Neural progenitor cell (in vitro differentiated cells): ENCODE data around the gene PRICKLE1. TPM values are rescaled to one million over a fixed set of nuclear protein-coding genes. Genes with fewer than 3 reads are reported as not detected.

Experiments
- DNase-seq: peaks from one replicate; pipeline ENCODE4 v3.0.0-alpha.2; 2016; ENCODE audit warnings: low spot score
- H2AFZ ChIP-seq: fragments of 200-600 bp; sonication (generic); replicated peaks from 2 replicates; pipeline ENCODE4 v1.6.1; 2016; ENCODE audit warnings: antibody characterized with exemption
- H3F3A ChIP-seq: fragments of 200-600 bp; sonication (generic); 2 replicates; pipeline ENCODE4 v1.6.1; 2016; ENCODE audit warnings: antibody characterized with exemption, low read depth
- H3K27ac ChIP-seq: fragments of 200-600 bp; sonication (generic); 2 replicates; pipeline ENCODE4 v1.5.1; 2016; ENCODE audit warnings: mild to moderate bottlenecking
- H3K27me3 ChIP-seq: fragments of 200-600 bp; sonication (generic); 2 replicates; pipeline ENCODE4 v1.6.1; 2016; ENCODE audit warnings: mild to moderate bottlenecking, moderate library complexity
- H3K36me3 ChIP-seq: fragments of 200-600 bp; sonication (generic); 2 replicates; pipeline ENCODE4 v1.5.1; 2016
- H3K4me1 ChIP-seq: fragments of 200-600 bp; sonication (generic); 2 replicates; pipeline ENCODE4 v1.6.1; 2016; ENCODE audit warnings: mixed run types
- H3K4me2 ChIP-seq: fragments of 200-600 bp; sonication (generic); 2 replicates; pipeline ENCODE4 v1.6.1; 2016
- H3K4me3 ChIP-seq: fragments of 200-600 bp; sonication (generic); 2 replicates; pipeline ENCODE4 v1.5.1; 2016
- H3K79me2 ChIP-seq: fragments of 200-600 bp; sonication (generic); 2 replicates; pipeline ENCODE4 v1.6.1; 2016; ENCODE audit warnings: low read depth
- H3K9ac ChIP-seq: fragments of 200-600 bp; sonication (generic); 2 replicates; pipeline ENCODE4 v1.6.1; 2016
- H3K9me3 ChIP-seq: fragments of 200-600 bp; sonication (generic); 2 replicates; pipeline ENCODE4 v1.5.1; 2016; ENCODE audit warnings: low read depth
- H4K20me1 ChIP-seq: fragments of 200-600 bp; sonication (generic); 2 replicates; pipeline ENCODE4 v1.6.1; 2016; ENCODE audit warnings: low read depth
- H3K27ac Mint-ChIP-seq: 3 replicates; pipeline ENCODE4 v1.8.0; 2021; ENCODE audit warnings: mixed read lengths
- H3K27me3 Mint-ChIP-seq: 2 replicates; pipeline ENCODE4 v1.8.0; 2022; ENCODE audit warnings: low read depth, mild to moderate bottlenecking, inconsistent platforms, moderate library complexity, mixed read lengths; ENCODE audit not compliant: insufficient read depth
- H3K36me3 Mint-ChIP-seq: 3 replicates; pipeline ENCODE4 v1.8.0; 2021; ENCODE audit warnings: mixed read lengths
- H3K4me1 Mint-ChIP-seq: 3 replicates; pipeline ENCODE4 v1.8.0; 2021; ENCODE audit warnings: mixed read lengths
- H3K4me3 Mint-ChIP-seq: 3 replicates; pipeline ENCODE4 v1.8.0; 2021; ENCODE audit warnings: mild to moderate bottlenecking, moderate library complexity, mixed read lengths
- H3K9me3 Mint-ChIP-seq: 3 replicates; pipeline ENCODE4 v1.8.0; 2020; ENCODE audit warnings: mixed read lengths
- CTCF ChIP-seq: fragments of 200-600 bp; sonication (generic); IDR thresholded peaks from 2 replicates; pipeline ENCODE4 v1.5.1; 2017; ENCODE audit warnings: antibody characterized with exemption, mild to moderate bottlenecking
- EZH2 ChIP-seq: fragments of 200-600 bp; sonication (generic); IDR thresholded peaks from 2 replicates; pipeline ENCODE4 v1.6.1; 2017; ENCODE audit warnings: antibody characterized with exemption, mild to moderate bottlenecking, moderate library complexity
- EZH2phosphoT487 ChIP-seq: fragments of 200-600 bp; sonication (generic); IDR thresholded peaks from 2 replicates; pipeline ENCODE4 v1.6.1; 2017; ENCODE audit warnings: antibody characterized with exemption
- total RNA-seq: library from RNA; depleted of rRNA; stranded (reverse); fragments of >200 nt; gene quantifications from 2 replicates; pipeline ENCODE4 v1.2.3, GENCODE V29; 2015; ENCODE audit warnings: low replicate concordance

PRICKLE1 gene
- total RNA-seq, 1 donor from 2014 or later: 4.0 TPM

- H3K9me3 ChIP-seq: no peaks in the 10 kb centered on the region
- DNase-seq: no peak
- H3K27me3 ChIP-seq: no peaks in the 10 kb centered on the region
- Mint-ChIP-seq H3K9me3 (no peaks in the 10 kb centered on the region), H3K27ac (no peak overlapping the region), H3K4me1 (no peaks in the 10 kb centered on the region), H3K27me3 (peaks cover 8% of the 10 kb centered on the region), H3K36me3 (no peaks in the 10 kb centered on the region), H3K4me3 (no peak overlapping the region)
- no peaks in the 10 kb centered on the region for H3K36me3 ChIP-seq
- H3F3A ChIP-seq: peaks cover 6% of the 10 kb centered on the region
- H3K27ac ChIP-seq: no peak overlapping the region
- H3K4me3 ChIP-seq: no peak overlapping the region
- no peak for TF ChIP-seq CTCF
- no peak for TF ChIP-seq EZH2phosphoT487
- no peak for TF ChIP-seq EZH2
- H3K4me1 ChIP-seq: peaks cover 8% of the 10 kb centered on the region
- H2AFZ ChIP-seq: peak overlapping the region; percentile 84
- no peaks in the 10 kb centered on the region for H4K20me1 ChIP-seq
- H3K79me2 ChIP-seq: no peaks in the 10 kb centered on the region
- H3K9ac ChIP-seq: no peak overlapping the region
- H3K4me2 ChIP-seq: no peak overlapping the region
Measured at GRCh38 chr12:42564996-42565395, 24.6 kb downstream of the PRICKLE1 start.

GRCh38 chr12:42564556-42564955, 25.0 kb downstream of the PRICKLE1 start:
- Histone ChIP-seq H2AFZ (no peak overlapping the region), H3K9me3 (no peaks in the 10 kb centered on the region), H3K4me1 (peaks cover 8% of the 10 kb centered on the region), H3K27me3 (no peaks in the 10 kb centered on the region), H3K9ac (no peak overlapping the region), H3K4me2 (no peak overlapping the region), H4K20me1 (no peaks in the 10 kb centered on the region), H3F3A (peaks cover 2% of the 10 kb centered on the region), H3K27ac (no peak overlapping the region), H3K36me3 (no peaks in the 10 kb centered on the region), H3K4me3 (no peak overlapping the region), H3K79me2 (no peaks in the 10 kb centered on the region)
- TF ChIP-seq CTCF (no peak), EZH2phosphoT487 (no peak), EZH2 (no peak)
- peaks cover 8% of the 10 kb centered on the region for H3K27me3 Mint-ChIP-seq
- H3K9me3 Mint-ChIP-seq: no peaks in the 10 kb centered on the region
- H3K27ac Mint-ChIP-seq: no peak overlapping the region
- DNase-seq: no peak
- H3K4me1 Mint-ChIP-seq: no peaks in the 10 kb centered on the region
- H3K4me3 Mint-ChIP-seq: no peak overlapping the region
- H3K36me3 Mint-ChIP-seq: no peaks in the 10 kb centered on the region

- Histone ChIP-seq H3K36me3 (no peaks in the 10 kb centered on the region), H4K20me1 (no peaks in the 10 kb centered on the region), H3K4me3 (no peak overlapping the region), H3K9me3 (no peaks in the 10 kb centered on the region), H3F3A (no peaks in the 10 kb centered on the region), H3K79me2 (no peaks in the 10 kb centered on the region), H3K27me3 (no peaks in the 10 kb centered on the region), H2AFZ (no peak overlapping the region), H3K4me1 (peaks cover 3% of the 10 kb centered on the region), H3K4me2 (no peak overlapping the region), H3K27ac (no peak overlapping the region), H3K9ac (no peak overlapping the region)
- no peaks in the 10 kb centered on the region for H3K4me1 Mint-ChIP-seq
- no peak overlapping the region for H3K4me3 Mint-ChIP-seq
- DNase-seq: no peak
- no peaks in the 10 kb centered on the region for H3K36me3 Mint-ChIP-seq
- no peaks in the 10 kb centered on the region for H3K9me3 Mint-ChIP-seq
- no peak for TF ChIP-seq CTCF
- TF ChIP-seq EZH2phosphoT487: no peak
- TF ChIP-seq EZH2: no peak
- no peak overlapping the region for H3K27ac Mint-ChIP-seq
- peaks cover 4% of the 10 kb centered on the region for H3K27me3 Mint-ChIP-seq
Measured at GRCh38 chr12:42560977-42561376, 28.6 kb downstream of the PRICKLE1 start.
